Fibroblast of gingiva (primary cell): Measurements from ENCODE around the gene CYP1B1.
"Not testable (repeated sequence)": the region's sequence is repeated elsewhere in the genome, so short reads cannot be mapped to it uniquely, and the experiment has no call there.

Experiments used
- DNase-seq: peaks from one replicate; pipeline ENCODE4 v3.0.0-alpha.2; 2011; ENCODE audit warnings: low read depth

The CYP1B1 gene

GRCh38 chr2:38032946-38033345 is 43.0 kb downstream of the CYP1B1 start:
- DNase-seq = no peak

DNA sequence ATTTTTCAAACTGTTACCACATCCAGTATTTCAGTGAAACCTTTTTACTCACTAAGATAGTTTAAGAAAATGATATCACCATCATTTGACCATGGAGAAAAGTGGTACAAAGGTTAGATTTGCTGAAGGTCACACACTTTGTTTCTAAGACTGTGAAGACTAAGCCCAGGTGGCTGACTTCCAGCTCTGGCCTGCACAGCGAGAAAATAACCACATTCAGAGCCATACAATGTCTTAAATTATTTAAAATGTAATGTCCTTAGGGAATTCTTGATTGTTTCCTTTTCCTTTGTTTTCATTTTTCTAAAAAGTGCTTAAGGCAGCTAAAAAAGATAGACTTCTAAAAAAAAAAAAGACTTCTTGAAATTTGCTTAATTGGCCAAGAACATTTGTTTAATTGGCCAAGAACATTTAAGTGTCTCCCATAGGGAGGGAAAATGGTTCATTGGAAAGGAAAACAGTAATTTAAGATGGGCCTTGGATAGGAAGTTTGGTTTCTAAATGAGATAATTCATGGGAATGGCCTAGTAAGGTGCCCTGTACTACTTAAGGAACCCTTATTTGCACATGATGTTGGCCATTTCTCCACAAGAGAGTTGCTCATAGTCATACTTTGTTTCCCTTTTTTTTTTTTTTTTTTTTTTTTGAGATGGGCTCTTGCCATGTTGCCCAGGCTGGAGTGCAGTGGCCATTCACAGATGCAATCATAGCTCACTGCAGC is 45.2 kb downstream of the CYP1B1 start:
- DNase-seq = peak; percentile 78

- no peak for DNase-seq
Measured at GRCh38 chr2:38029512-38029911, 46.4 kb downstream of the CYP1B1 start.

DNA sequence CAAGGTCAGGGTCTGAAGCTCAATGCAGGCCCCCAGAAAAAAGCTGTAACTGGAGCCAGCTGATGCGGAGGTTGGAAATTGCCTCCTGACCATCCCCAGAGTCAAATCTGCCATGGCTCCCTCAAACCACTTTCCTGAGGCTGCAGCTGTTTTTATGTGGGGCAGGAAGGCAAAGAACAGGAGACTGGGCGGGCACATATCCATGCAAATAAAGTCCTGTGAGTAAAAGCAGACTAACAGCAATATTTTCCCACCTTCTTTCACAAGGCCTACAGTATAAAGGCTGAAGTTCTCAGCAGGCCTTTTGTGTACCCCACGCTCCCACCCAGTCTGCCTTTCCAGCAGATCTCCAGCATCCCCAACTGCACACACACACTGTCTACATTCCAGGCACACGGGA is 47.1 kb downstream of the CYP1B1 start:
- DNase-seq = no peak

DNA sequence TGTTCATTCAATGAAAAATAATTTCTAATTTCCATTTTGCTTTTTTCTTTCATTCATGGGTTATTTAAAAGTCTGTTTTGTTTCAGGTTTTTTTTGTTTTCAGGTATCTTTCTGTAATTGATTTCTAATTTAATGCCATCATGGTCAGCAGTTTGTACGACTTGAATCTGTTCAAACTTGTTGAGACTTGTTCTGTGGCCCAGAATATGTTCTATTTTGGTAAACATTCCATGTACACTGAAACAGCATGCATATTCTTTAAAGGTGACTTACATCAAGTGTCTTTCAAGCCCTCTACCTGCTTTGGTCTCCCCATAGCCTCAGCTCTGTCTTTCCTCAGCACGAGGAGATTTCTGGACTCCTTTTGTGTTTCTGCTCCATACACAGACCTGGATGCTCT is 49.1 kb downstream of the CYP1B1 start:
- DNase-seq = no peak

- no peak for DNase-seq
Measured at GRCh38 chr2:38021589-38021988, 54.4 kb downstream of the CYP1B1 start.

DNA sequence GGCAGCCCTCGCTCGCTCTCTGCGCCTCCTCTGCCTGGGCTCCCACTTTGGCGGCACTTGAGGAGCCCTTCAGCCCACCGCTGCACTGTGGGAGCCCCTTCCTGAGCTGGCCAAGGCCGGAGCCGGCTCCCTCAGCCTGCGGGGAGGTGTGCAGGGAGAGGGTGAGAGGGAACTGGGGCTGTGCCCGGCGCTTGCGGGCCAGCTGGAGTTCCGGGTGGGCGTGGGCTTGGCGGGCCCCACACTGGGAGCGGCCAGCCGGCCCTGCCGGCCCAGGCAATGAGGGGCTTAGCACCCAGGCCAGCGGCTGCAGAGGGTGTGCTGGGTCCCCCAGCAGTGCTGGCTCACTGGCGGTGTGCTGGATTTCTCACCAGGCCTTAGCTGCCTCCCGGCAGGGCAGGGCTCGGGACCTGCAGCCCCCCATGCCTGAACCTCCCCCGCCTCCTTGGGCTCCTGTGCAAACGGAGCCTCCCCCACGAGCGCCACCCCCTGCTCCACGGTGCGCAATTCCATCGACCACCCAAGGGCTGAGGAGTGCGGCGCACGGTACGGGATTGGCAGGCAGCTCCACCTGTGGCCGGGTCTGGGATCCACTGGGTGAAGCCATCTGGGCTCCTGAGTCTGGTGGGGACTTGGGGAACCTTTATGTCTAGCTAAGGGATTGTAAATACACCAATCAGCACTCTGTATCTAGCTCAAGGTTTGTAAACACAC is 55.4 kb downstream of the CYP1B1 start:
- not testable (repeated sequence) for DNase-seq

GRCh38 chr2:38017836-38018235 is 58.1 kb downstream of the CYP1B1 start:
- DNase-seq = no peak
